PC-3 (cell line): Measurements from ENCODE around the gene BNIP5. TPM values are rescaled to one million over a fixed set of nuclear protein-coding genes. Genes with fewer than 3 reads are reported as not detected.
A peak's percentile ranks its signal among the peaks of the same experiment; 100 is the strongest.

Experiments used
- ATAC-seq: fragments of 200-7000 bp; cut with Tn5 transposase; 2 replicates; pipeline ENCODE4 v1.9.1; 2020; ENCODE audit warnings: mild to moderate bottlenecking, moderate library complexity
- BruUV-seq: library from RNA; stranded (reverse); fragments of 400-500 nt; replicated peaks from 2 replicates; lab custom pipeline; 2021; lab: Mats Ljungman, UMichigan
- CTCF ChIA-PET: fragments of 300-600 bp; sonication (Branson Sonifier 250); formaldehyde crosslinking; loops from one replicate; lab custom pipeline; 2022; ENCODE audit warnings: antibody characterized with exemption; lab: Charles Lee
- POLR2A ChIA-PET: fragments of 300-600 bp; sonication (Branson Sonifier 250); formaldehyde crosslinking; loops from one replicate; lab custom pipeline; 2022; ENCODE audit warnings: antibody characterized with exemption; ENCODE audit not compliant: unreplicated experiment; lab: Charles Lee
- DNase-seq: peaks from one replicate; pipeline ENCODE4 v3.0.0-alpha.2; 2015
- H2AFZ ChIP-seq: fragments of 300-600 bp; sonication (generic); 2 replicates; pipeline ENCODE4 v1.6.0; 2016; ENCODE audit warnings: antibody characterized with exemption, low read length
- H3F3A ChIP-seq: fragments of 300-600 bp; sonication (generic); one replicate; pipeline ENCODE4 v1.6.0; 2017; ENCODE audit warnings: antibody characterized with exemption, low read length, control low read depth, mild to moderate bottlenecking; ENCODE audit not compliant: unreplicated experiment
- H3K27ac ChIP-seq: fragments of 300-600 bp; sonication (generic); 2 replicates; pipeline ENCODE4 v1.5.1; 2016; ENCODE audit warnings: mild to moderate bottlenecking, low read length
- H3K27me3 ChIP-seq: fragments of 300-600 bp; sonication (generic); 2 replicates; pipeline ENCODE4 v1.6.1; 2016; ENCODE audit warnings: low read length, mixed read lengths
- H3K36me3 ChIP-seq: fragments of 300-600 bp; sonication (generic); 2 replicates; pipeline ENCODE4 v1.6.1; 2016; ENCODE audit warnings: low read depth, mixed run types, low read length, mixed read lengths
- H3K4me1 ChIP-seq: fragments of 300-600 bp; sonication (generic); 2 replicates; pipeline ENCODE4 v1.5.1; 2016; ENCODE audit warnings: low read length; ENCODE audit not compliant: insufficient read depth
- H3K4me2 ChIP-seq: fragments of 300-600 bp; sonication (generic); 2 replicates; pipeline ENCODE4 v1.6.0; 2016; ENCODE audit warnings: low read length
- H3K4me3 ChIP-seq: fragments of 300-600 bp; sonication (generic); 2 replicates; pipeline ENCODE4 v1.5.1; 2016; ENCODE audit warnings: mild to moderate bottlenecking, low read length, mixed read lengths
- H3K79me2 ChIP-seq: fragments of 300-600 bp; sonication (generic); 2 replicates; pipeline ENCODE4 v1.6.1; 2017; ENCODE audit warnings: low read length, mixed read lengths
- H3K9ac ChIP-seq: fragments of 300-600 bp; sonication (generic); 2 replicates; pipeline ENCODE4 v1.6.0; 2016; ENCODE audit warnings: mild to moderate bottlenecking, low read length
- H3K9me2 ChIP-seq: fragments of 300-600 bp; sonication (generic); replicated peaks from 2 replicates; pipeline ENCODE4 v1.6.1; 2016; ENCODE audit warnings: mixed run types, low read length, mixed read lengths
- H3K9me3 ChIP-seq: fragments of 300-600 bp; sonication (generic); 2 replicates; pipeline ENCODE4 v1.6.1; 2016; ENCODE audit warnings: low read length, mixed read lengths
- H4K20me1 ChIP-seq: fragments of 300-600 bp; sonication (generic); 2 replicates; pipeline ENCODE4 v1.6.1; 2016; ENCODE audit warnings: low read length, mixed read lengths
- EZH2 ChIP-seq: fragments of 300-600 bp; sonication (generic); IDR thresholded peaks from one replicate; pipeline ENCODE4 v1.6.1; 2017; ENCODE audit warnings: antibody characterized with exemption, mild to moderate bottlenecking, low read length; ENCODE audit not compliant: unreplicated experiment
- EZH2phosphoT487 ChIP-seq: fragments of 300-600 bp; sonication (generic); IDR thresholded peaks from 2 replicates; pipeline ENCODE4 v1.6.1; 2018; ENCODE audit warnings: mild to moderate bottlenecking, antibody characterized with exemption, low read length, borderline replicate concordance
- intact Hi-C: fragments of 100-400 bp; cut with micrococcal nuclease; formaldehyde crosslinking; loops from 2 replicates; pipeline ENCODE4 v1.9.0; 2023
- total RNA-seq: library from RNA; depleted of rRNA; stranded (reverse); fragments of >200 nt; gene quantifications from 2 replicates; pipeline ENCODE4 v1.2.3, GENCODE V29; 2014
- TF ChIP-seq, protein P1 (sequence below): fragments of 300-600 bp; sonication (generic); conservative IDR thresholded peaks from 2 replicates; pipeline ENCODE4 v1.5.1; 2017; ENCODE audit warnings: antibody characterized with exemption, low read depth, mild to moderate bottlenecking, low read length

The BNIP5 gene
- total RNA-seq, 1 experiment from 2014 or later: not detected

DNA sequence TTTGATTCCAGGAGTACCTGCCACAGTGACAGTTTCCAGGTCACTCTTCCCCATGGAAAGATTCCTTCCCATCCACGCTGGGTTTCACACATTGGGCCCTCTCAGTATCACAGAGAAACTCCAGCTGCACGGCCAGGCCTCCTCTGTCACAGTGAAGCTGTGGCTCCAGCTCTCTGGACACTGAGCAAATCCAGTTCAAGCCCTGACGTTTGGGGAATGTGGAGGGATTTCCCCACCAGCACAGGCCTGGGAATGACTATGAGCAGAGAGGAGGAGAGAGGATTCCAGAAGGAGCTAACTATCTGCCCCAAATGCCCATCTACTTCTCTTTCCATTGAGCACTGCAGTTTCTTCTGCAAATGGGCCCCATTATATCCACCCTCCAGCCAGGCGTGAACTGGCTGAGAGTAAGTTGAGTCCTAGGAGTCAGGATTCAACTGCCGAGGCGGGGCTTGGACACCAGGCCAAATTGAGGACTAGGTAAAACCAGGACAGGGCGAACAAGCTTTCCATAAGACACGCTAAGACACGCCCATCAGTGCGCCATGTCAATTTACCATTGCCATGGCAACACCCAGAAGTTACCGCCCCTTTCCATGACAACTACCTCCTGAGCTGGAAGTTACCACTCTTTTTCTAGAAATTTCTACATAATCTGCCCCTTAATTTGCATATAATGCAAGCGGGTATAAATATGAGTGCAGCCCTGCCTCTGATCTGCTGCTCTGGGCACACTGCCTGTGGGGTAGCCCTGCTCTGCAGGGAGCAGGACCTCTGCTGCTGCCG, 9.2 kb upstream of the BNIP5 start:
- H3F3A ChIP-seq: no peaks in the 10 kb centered on the region
- CTCF ChIA-PET: interaction anchor here (0.6 kb wide), 2 partner anchors 231 to 364 kb away, joined by 3 to 4 read pairs; no protein-coding TSS in a partner anchor
- TF ChIP-seq EZH2: no peak
- TF ChIP-seq, protein P1, sequence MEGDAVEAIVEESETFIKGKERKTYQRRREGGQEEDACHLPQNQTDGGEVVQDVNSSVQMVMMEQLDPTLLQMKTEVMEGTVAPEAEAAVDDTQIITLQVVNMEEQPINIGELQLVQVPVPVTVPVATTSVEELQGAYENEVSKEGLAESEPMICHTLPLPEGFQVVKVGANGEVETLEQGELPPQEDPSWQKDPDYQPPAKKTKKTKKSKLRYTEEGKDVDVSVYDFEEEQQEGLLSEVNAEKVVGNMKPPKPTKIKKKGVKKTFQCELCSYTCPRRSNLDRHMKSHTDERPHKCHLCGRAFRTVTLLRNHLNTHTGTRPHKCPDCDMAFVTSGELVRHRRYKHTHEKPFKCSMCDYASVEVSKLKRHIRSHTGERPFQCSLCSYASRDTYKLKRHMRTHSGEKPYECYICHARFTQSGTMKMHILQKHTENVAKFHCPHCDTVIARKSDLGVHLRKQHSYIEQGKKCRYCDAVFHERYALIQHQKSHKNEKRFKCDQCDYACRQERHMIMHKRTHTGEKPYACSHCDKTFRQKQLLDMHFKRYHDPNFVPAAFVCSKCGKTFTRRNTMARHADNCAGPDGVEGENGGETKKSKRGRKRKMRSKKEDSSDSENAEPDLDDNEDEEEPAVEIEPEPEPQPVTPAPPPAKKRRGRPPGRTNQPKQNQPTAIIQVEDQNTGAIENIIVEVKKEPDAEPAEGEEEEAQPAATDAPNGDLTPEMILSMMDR: no peak
- TF ChIP-seq EZH2phosphoT487: no peak
- no peak overlapping the region for H2AFZ ChIP-seq
- BruUV-seq: no TSS peak
- H3K27me3 ChIP-seq: no peaks in the 10 kb centered on the region
- H3K27ac ChIP-seq: no peak overlapping the region
- H3K4me3 ChIP-seq: no peak overlapping the region
- H3K36me3 ChIP-seq: no peaks in the 10 kb centered on the region
- H3K9me2 ChIP-seq: no peaks in the 10 kb centered on the region
- POLR2A ChIA-PET: no interaction called here
- H3K4me2 ChIP-seq: no peak overlapping the region
- H3K79me2 ChIP-seq: no peaks in the 10 kb centered on the region
- no peaks in the 10 kb centered on the region for H3K9me3 ChIP-seq
- intact Hi-C loops: no loop called here
- no peaks in the 10 kb centered on the region for H4K20me1 ChIP-seq
- H3K9ac ChIP-seq: no peak overlapping the region
- H3K4me1 ChIP-seq: peaks cover under 1% of the 10 kb centered on the region
- DNase-seq (no peak), ATAC-seq (no peak)

DNA sequence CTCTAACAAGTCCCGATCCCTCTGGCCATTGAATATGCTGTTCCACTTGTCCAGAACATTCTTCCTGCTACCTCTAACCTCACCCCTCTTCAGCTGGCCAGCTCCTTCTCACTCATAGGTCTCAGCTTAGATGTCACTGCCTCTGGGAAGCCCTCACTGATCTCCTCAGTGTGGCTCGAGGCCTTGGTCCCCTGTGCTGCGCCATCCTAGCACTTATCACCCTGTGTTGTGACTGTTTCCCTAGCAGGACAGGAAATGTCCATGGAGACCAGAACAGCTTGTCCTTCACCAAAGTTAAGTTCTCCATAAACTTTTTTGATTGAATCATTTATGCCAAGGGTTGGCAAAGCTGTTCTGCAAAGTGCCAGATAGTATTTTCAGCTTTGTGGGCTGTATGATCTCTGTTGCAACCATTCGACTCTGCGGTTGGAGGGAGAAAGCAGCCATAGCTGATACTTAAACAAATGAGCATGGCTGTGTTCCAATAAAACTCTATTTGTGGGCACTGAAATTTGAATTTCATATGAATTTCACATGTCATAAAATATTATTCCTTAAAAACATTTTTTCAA, 6.5 kb upstream of the BNIP5 start:
- no peak overlapping the region for H2AFZ ChIP-seq
- intact Hi-C loops: no loop called here
- H3K79me2 ChIP-seq: no peaks in the 10 kb centered on the region
- ATAC-seq (no peak), DNase-seq (no peak)
- no peaks in the 10 kb centered on the region for H3K9me3 ChIP-seq
- H3K4me1 ChIP-seq: peaks cover 7% of the 10 kb centered on the region
- 0 out of 2 replicates have a peak, but pooled peaks cover 7% of the 10 kb centered on the region for H3K27me3 ChIP-seq
- no peaks in the 10 kb centered on the region for H4K20me1 ChIP-seq
- H3F3A ChIP-seq: no peaks in the 10 kb centered on the region
- ChIA-PET CTCF (no interaction called here), POLR2A (no interaction called here)
- no peaks in the 10 kb centered on the region for H3K36me3 ChIP-seq
- no peak overlapping the region for H3K9ac ChIP-seq
- no peaks in the 10 kb centered on the region for H3K9me2 ChIP-seq
- no peak for TF ChIP-seq EZH2phosphoT487
- no peak overlapping the region for H3K4me2 ChIP-seq
- no TSS peak for BruUV-seq
- no peak overlapping the region for H3K4me3 ChIP-seq
- H3K27ac ChIP-seq: no peak overlapping the region

GRCh38 chr6:36340618-36341454, 4.1 kb upstream of the BNIP5 start:
- ChIA-PET CTCF (interaction anchor here (0.6 to 1.1 kb wide), 5 partner anchors 8 to 1346 kb away, joined by 3 to 8 read pairs (median 6); no protein-coding TSS in a partner anchor), POLR2A (interaction anchor here (0.6 kb wide), 1 partner anchor 100 kb away, joined by 4 read pairs; no protein-coding TSS in a partner anchor)
- Histone ChIP-seq H3K9me3 (no peaks in the 10 kb centered on the region), H3K79me2 (no peaks in the 10 kb centered on the region), H3K27me3 (0 out of 2 replicates have a peak, but pooled peaks cover 7% of the 10 kb centered on the region), H3K4me3 (peak overlapping the region; percentile 54; the same call in 1 of the 2 replicates), H3K9ac (no peak overlapping the region), H3K4me1 (peaks cover 7% of the 10 kb centered on the region), H2AFZ (peak overlapping the region; percentile 98), H3K36me3 (no peaks in the 10 kb centered on the region), H3K9me2 (no peaks in the 10 kb centered on the region), H4K20me1 (no peaks in the 10 kb centered on the region), H3K4me2 (peak overlapping the region; percentile 86), H3K27ac (no peak overlapping the region), H3F3A (no peaks in the 10 kb centered on the region)
- TF ChIP-seq EZH2: no peak
- TF ChIP-seq, protein P1: peak; percentile 95
- intact Hi-C loops: no loop called here
- peak; percentile 59 for DNase-seq
- peak; percentile 82 for ATAC-seq
- no TSS peak for BruUV-seq
